ENCODE data around the gene GLI1.
"Not testable (repeated sequence)": the region's sequence is repeated elsewhere in the genome, so short reads cannot be mapped to it uniquely, and the experiment has no call there.

GLI1 gene

DNA sequence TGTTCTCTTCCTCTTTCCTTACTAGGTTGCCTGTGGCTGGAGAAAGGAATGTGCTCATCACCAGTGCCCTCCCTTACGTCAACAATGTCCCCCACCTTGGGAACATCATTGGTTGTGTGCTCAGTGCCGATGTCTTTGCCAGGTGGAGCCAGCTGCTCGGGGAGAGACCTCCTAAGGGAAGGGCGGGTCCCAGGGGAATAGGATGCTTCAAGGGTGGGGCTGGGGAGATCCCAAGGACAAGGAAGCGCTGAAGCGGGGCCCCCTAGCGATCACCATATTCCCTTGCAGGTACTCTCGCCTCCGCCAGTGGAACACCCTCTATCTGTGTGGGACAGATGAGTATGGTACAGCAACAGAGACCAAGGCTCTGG is 38.5 kb downstream of the GLI1 start:
- no peak overlapping the region for H3K27ac ChIP-seq
- TF ChIP-seq, protein P1, sequence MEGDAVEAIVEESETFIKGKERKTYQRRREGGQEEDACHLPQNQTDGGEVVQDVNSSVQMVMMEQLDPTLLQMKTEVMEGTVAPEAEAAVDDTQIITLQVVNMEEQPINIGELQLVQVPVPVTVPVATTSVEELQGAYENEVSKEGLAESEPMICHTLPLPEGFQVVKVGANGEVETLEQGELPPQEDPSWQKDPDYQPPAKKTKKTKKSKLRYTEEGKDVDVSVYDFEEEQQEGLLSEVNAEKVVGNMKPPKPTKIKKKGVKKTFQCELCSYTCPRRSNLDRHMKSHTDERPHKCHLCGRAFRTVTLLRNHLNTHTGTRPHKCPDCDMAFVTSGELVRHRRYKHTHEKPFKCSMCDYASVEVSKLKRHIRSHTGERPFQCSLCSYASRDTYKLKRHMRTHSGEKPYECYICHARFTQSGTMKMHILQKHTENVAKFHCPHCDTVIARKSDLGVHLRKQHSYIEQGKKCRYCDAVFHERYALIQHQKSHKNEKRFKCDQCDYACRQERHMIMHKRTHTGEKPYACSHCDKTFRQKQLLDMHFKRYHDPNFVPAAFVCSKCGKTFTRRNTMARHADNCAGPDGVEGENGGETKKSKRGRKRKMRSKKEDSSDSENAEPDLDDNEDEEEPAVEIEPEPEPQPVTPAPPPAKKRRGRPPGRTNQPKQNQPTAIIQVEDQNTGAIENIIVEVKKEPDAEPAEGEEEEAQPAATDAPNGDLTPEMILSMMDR (conservative IDR thresholded peaks at IDR 0.05): no peak

- no peak overlapping the region for H3K27ac ChIP-seq
- TF ChIP-seq, protein P1 (conservative IDR thresholded peaks at IDR 0.05): no peak
These were observed 39.0 kb downstream of the GLI1 start for GRCh38 chr12:57498571-57498970.

GRCh38 chr12:57500213-57500612 is 40.6 kb downstream of the GLI1 start:
- TF ChIP-seq, protein P1 (conservative IDR thresholded peaks at IDR 0.05): no peak
- H3K27ac ChIP-seq: no peak overlapping the region

DNA sequence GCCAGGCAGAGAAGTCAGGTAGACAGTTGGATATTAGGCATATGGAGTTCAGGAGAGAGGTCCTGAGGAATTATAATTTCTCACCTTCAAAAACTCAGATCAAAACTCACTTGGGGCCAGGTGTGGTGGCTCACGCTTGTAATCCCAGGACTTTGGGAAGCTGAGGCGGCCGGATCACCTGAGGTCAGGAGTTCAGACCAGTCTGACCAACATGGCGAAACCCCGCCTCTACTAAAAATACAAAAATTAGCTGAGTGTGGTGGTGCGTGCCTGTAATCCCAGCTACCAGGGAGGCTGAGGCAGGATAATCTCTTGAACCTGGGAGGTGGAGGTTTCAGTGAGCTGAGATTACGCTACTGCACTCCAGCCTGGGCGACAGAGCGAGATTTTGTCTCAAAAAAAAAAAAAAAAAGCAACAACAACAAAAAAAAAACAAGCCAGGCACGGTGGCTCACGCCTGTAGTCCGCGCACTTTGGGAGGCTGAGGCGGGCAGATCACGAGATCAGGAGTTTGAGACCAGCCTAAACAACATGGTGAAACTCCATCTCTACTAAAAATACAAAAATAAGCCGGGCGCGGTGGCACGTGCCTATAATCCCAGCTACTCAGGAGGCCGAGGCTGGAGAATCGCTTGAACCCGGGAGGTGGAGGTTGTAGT is 42.9 kb downstream of the GLI1 start:
- H3K27ac ChIP-seq: not testable (repeated sequence)

GRCh38 chr12:57506541-57506940 is 47.0 kb downstream of the GLI1 start:
- H3K27ac ChIP-seq: not testable (repeated sequence)

DNA sequence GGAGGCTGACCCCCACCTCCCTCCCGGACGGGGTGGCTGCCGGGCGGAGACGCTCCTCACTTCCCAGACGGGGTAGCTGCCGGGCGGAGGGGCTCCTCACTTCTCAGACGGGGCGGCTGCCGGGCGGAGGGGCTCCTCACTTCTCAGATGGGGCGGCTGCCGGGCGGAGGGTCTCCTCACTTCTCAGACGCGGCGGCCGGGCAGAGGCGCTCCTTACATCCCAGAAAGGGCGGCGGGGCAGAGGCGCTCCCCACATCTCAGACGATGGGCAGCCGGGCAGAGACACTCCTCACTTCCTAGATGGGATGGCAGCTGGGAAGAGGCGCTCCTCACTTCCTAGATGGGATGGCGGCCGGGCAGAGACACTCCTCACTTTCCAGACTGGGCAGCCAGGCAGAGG is 48.2 kb downstream of the GLI1 start:
- not testable (repeated sequence) for H3K27ac ChIP-seq

GRCh38 chr12:57511161-57511560 is 51.6 kb downstream of the GLI1 start:
- TF ChIP-seq, protein P1 (conservative IDR thresholded peaks at IDR 0.05): no peak
- no peak overlapping the region for H3K27ac ChIP-seq

DNA sequence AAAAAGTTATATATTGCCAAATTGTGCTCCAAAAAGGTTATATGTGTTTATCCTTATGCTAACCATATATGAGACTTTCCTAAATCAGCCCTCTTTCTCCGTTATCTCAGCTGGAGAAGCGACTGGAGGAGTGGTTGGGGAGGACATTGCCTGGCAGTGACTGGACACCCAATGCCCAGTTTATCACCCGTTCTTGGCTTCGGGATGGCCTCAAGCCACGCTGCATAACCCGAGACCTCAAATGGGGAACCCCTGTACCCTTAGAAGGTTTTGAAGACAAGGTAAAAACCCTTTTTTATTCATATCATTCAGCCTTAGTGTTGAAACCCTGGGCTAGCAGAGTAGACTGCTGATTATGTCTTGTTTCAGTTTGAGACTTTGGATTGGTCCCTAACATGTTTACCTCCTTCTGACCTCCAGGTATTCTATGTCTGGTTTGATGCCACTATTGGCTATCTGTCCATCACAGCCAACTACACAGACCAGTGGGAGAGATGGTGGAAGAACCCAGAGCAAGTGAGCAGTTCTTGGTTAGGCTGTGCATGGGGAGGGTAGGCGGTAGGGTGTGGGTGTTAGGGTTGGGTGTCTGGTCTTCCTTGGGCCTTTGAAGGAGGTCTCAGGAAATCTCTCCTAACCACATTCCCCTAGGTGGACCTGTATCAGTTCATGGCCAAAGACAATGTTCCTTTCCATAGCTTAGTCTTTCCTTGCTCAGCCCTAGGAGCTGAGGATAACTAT is 52.2 kb downstream of the GLI1 start:
- H3K27ac ChIP-seq: peak overlapping the region; percentile 21; the same call in 1 of the 2 replicates
- TF ChIP-seq, protein P1 (conservative IDR thresholded peaks at IDR 0.05): no peak

DNA sequence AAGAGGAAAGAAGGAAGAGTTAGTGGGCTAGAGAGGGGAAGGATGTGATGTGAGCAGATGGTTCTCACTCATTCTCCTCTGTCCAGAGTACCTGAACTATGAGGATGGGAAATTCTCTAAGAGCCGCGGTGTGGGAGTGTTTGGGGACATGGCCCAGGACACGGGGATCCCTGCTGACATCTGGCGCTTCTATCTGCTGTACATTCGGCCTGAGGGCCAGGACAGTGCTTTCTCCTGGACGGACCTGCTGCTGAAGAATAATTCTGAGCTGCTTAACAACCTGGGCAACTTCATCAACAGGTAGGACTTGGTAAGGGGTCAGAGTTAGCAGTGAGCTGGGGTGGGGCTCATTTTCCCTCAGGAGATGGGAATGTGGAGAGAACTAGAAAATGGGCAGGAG is 53.1 kb downstream of the GLI1 start:
- peak overlapping the region; percentile 21 for H3K27ac ChIP-seq
- TF ChIP-seq, protein P1 (conservative IDR thresholded peaks at IDR 0.05): no peak

Data from VCaP (cell line).